ENCODE results near the gene DLX3. TPM values are rescaled to one million over a fixed set of nuclear protein-coding genes. Genes with fewer than 3 reads are reported as not detected.

The DLX3 gene
- polyA plus RNA-seq, 4 donors, result 0.90 to 1.6 (median 1.2) TPM

Other genes with a start within 250 kb of the DLX3 start
- gene FAM117A, start 231.1 kb downstream of the DLX3 start, polyA plus RNA-seq (ENCODE audit: insufficient read length in 4 of 4), result 10 to 100 TPM; 18.0 to 21.8 (median 20.2) TPM
- 10 to 100 TPM; 48.0 to 58.2 (median 52.1) TPM for gene KAT7, start 206.5 kb downstream of the DLX3 start, polyA plus RNA-seq (ENCODE audit: insufficient read length in 4 of 4)
- under 1 TPM in 1 of 4 donors, not detected in 3; 0.17 TPM for gene TAC4, start 147.2 kb downstream of the DLX3 start, polyA plus RNA-seq (ENCODE audit: insufficient read length in 4 of 4)
- under 1 TPM; 0.52 to 0.78 (median 0.62) TPM for gene DLX4, start 26.0 kb downstream of the DLX3 start, polyA plus RNA-seq (ENCODE audit: insufficient read length in 4 of 4)
- 100 to 1,000 TPM in 2 of 4 donors, 10 to 100 TPM in 2; 97.9 to 123 (median 102) TPM for gene ITGA3, start 60.9 kb upstream of the DLX3 start, polyA plus RNA-seq (ENCODE audit: insufficient read length in 4 of 4)
- gene PDK2, start 100.1 kb upstream of the DLX3 start, polyA plus RNA-seq (ENCODE audit: insufficient read length in 4 of 4), result 100 to 1,000 TPM; 115 to 128 (median 125) TPM
- 10 to 100 TPM; 12.9 to 20.9 (median 14.6) TPM for gene SAMD14, start 134.9 kb upstream of the DLX3 start, polyA plus RNA-seq (ENCODE audit: insufficient read length in 4 of 4)
- gene PPP1R9B, start 155.5 kb upstream of the DLX3 start, polyA plus RNA-seq (ENCODE audit: insufficient read length in 4 of 4), result 10 to 100 TPM; 46.7 to 50.4 (median 49.3) TPM
- gene SGCA, start 170.8 kb upstream of the DLX3 start, polyA plus RNA-seq (ENCODE audit: insufficient read length in 4 of 4), result 1 to 10 TPM in 2 of 4 donors, under 1 TPM in 2; 0.79 to 1.2 (median 1.0) TPM
- 100 to 1,000 TPM; 539 to 919 (median 649) TPM for gene COL1A1, start 206.4 kb upstream of the DLX3 start, polyA plus RNA-seq (ENCODE audit: insufficient read length in 4 of 4)

Measured in right renal pelvis (tissue), 4 donors.